HUES64 (cell line): ENCODE data around the gene ANKAR.
A peak's percentile ranks its signal among the peaks of the same experiment; 100 is the strongest.
"Not testable (repeated sequence)": the region's sequence is repeated elsewhere in the genome, so short reads cannot be mapped to it uniquely, and the experiment has no call there.

ENCODE experiments used
- H3K27ac ChIP-seq: 2 replicates; pipeline ENCODE4 v1.7.0; 2013; ENCODE audit warnings: low read depth, low read length, inconsistent platforms
- H3K27me3 ChIP-seq: 2 replicates; pipeline ENCODE4 v1.6.1; 2013; ENCODE audit warnings: mild to moderate bottlenecking, low read length; ENCODE audit not compliant: insufficient read depth
- H3K36me3 ChIP-seq: 2 replicates; pipeline ENCODE4 v1.6.1; 2013; ENCODE audit warnings: mild to moderate bottlenecking, low read length; ENCODE audit not compliant: insufficient read depth
- H3K4me1 ChIP-seq: 2 replicates; pipeline ENCODE4 v1.6.1; 2013; ENCODE audit warnings: mild to moderate bottlenecking, low read length, moderate library complexity; ENCODE audit not compliant: insufficient read depth
- H3K4me3 ChIP-seq: 2 replicates; pipeline ENCODE4 v1.5.1; 2013; ENCODE audit warnings: mild to moderate bottlenecking, low read length, moderate library complexity
- H3K9ac ChIP-seq: 2 replicates; pipeline ENCODE4 v1.6.1; 2013; ENCODE audit warnings: mild to moderate bottlenecking, low read depth, low read length
- H3K9me3 ChIP-seq: 2 replicates; pipeline ENCODE4 v1.6.1; 2013; ENCODE audit warnings: low read depth, low read length; ENCODE audit not compliant: insufficient read depth
- WGBS: fragments of 150-250, 120-280 bp; methylation state at CpG from one replicate; pipeline ENCODE4 v1.1.7; 2013; ENCODE audit warnings: missing lambda C conversion rate; 5-methylcytosine and 5-hydroxymethylcytosine counted together

Gene ANKAR

GRCh38 chr2:189683348-189683747 is 8.9 kb downstream of the ANKAR start:
- Histone ChIP-seq H3K4me1 (no peaks in the 10 kb centered on the region), H3K4me3 (no peak overlapping the region), H3K27ac (no peak overlapping the region), H3K36me3 (no peaks in the 10 kb centered on the region), H3K9me3 (peaks cover 2% of the 10 kb centered on the region; the same call in 1 of the 2 replicates), H3K9ac (no peak overlapping the region), H3K27me3 (no peaks in the 10 kb centered on the region)
- 86% methylated on average over 1 of the region's 1 CpG for WGBS

- 100% methylated on average over 1 of the region's 1 CpG for WGBS
- no peaks in the 10 kb centered on the region for H3K36me3 ChIP-seq
- no peak overlapping the region for H3K27ac ChIP-seq
- no peaks in the 10 kb centered on the region for H3K27me3 ChIP-seq
- H3K4me1 ChIP-seq: no peaks in the 10 kb centered on the region
- no peak overlapping the region for H3K9ac ChIP-seq
- H3K9me3 ChIP-seq: no peaks in the 10 kb centered on the region
- no peak overlapping the region for H3K4me3 ChIP-seq
Measured at GRCh38 chr2:189684811-189685210, 10.3 kb downstream of the ANKAR start.

- H3K4me3 ChIP-seq: no peak overlapping the region
- no peaks in the 10 kb centered on the region for H3K9me3 ChIP-seq
- H3K27ac ChIP-seq: no peak overlapping the region
- H3K36me3 ChIP-seq: no peaks in the 10 kb centered on the region
- H3K9ac ChIP-seq: no peak overlapping the region
- no peaks in the 10 kb centered on the region for H3K4me1 ChIP-seq
- WGBS: 79% methylated on average over 2 of the region's 2 CpGs
- no peaks in the 10 kb centered on the region for H3K27me3 ChIP-seq
Measured at GRCh38 chr2:189685540-189686229, 11.2 kb downstream of the ANKAR start.

- not testable (repeated sequence) for H3K4me1 ChIP-seq, H3K9me3 ChIP-seq, H3K36me3 ChIP-seq, H3K27me3 ChIP-seq, H3K9ac ChIP-seq, H3K4me3 ChIP-seq, H3K27ac ChIP-seq
- WGBS: 89% methylated on average over 1 of the region's 1 CpG
Measured at GRCh38 chr2:189687796-189688195, 13.3 kb downstream of the ANKAR start.

GRCh38 chr2:189696223-189696622 is 21.8 kb downstream of the ANKAR start:
- Histone ChIP-seq H3K36me3 (no peaks in the 10 kb centered on the region), H3K9me3 (no peaks in the 10 kb centered on the region), H3K27me3 (no peaks in the 10 kb centered on the region), H3K9ac (no peak overlapping the region), H3K4me1 (no peaks in the 10 kb centered on the region), H3K27ac (no peak overlapping the region), H3K4me3 (no peak overlapping the region)
- 100% methylated on average over 2 of the region's 3 CpGs for WGBS

- no peaks in the 10 kb centered on the region for H3K36me3 ChIP-seq
- no peaks in the 10 kb centered on the region for H3K9me3 ChIP-seq
- no peak overlapping the region for H3K27ac ChIP-seq
- H3K9ac ChIP-seq: peak overlapping the region; percentile 30; the same call in 1 of the 2 replicates
- H3K4me3 ChIP-seq: peak overlapping the region; percentile 59
- 31% methylated on average over 6 of the region's 6 CpGs for WGBS
- H3K4me1 ChIP-seq: no peaks in the 10 kb centered on the region
- H3K27me3 ChIP-seq: no peaks in the 10 kb centered on the region
Measured at GRCh38 chr2:189698020-189698887, 23.8 kb downstream of the ANKAR start.

GRCh38 chr2:189700681-189701080 is 26.2 kb downstream of the ANKAR start:
- Histone ChIP-seq H3K9me3 (no peaks in the 10 kb centered on the region), H3K4me3 (no peak overlapping the region), H3K36me3 (no peaks in the 10 kb centered on the region), H3K4me1 (no peaks in the 10 kb centered on the region), H3K9ac (no peak overlapping the region), H3K27ac (no peak overlapping the region), H3K27me3 (no peaks in the 10 kb centered on the region)
- 47% methylated on average over 2 of the region's 2 CpGs for WGBS

GRCh38 chr2:189702071-189702470 is 27.6 kb downstream of the ANKAR start:
- Histone ChIP-seq H3K4me3 (no peak overlapping the region), H3K4me1 (no peaks in the 10 kb centered on the region), H3K27me3 (no peaks in the 10 kb centered on the region), H3K9me3 (no peaks in the 10 kb centered on the region), H3K27ac (no peak overlapping the region), H3K36me3 (no peaks in the 10 kb centered on the region), H3K9ac (no peak overlapping the region)

- Histone ChIP-seq H3K9ac (no peak overlapping the region), H3K27ac (no peak overlapping the region), H3K27me3 (no peaks in the 10 kb centered on the region), H3K9me3 (peaks cover 9% of the 10 kb centered on the region; the same call in 1 of the 2 replicates), H3K4me1 (0 out of 2 replicates have a peak, but pooled peaks cover 7% of the 10 kb centered on the region), H3K4me3 (no peak overlapping the region), H3K36me3 (no peaks in the 10 kb centered on the region)
- WGBS: 91% methylated on average over 5 of the region's 5 CpGs
Measured at GRCh38 chr2:189709501-189710221, 35.2 kb downstream of the ANKAR start.

GRCh38 chr2:189717593-189717992 is 43.1 kb downstream of the ANKAR start:
- not testable (repeated sequence) for H3K4me1 ChIP-seq, H3K36me3 ChIP-seq, H3K27ac ChIP-seq, H3K4me3 ChIP-seq, H3K9me3 ChIP-seq, H3K27me3 ChIP-seq, H3K9ac ChIP-seq
- WGBS: 100% methylated on average over 1 of the region's 1 CpG

GRCh38 chr2:189719571-189719970 is 45.1 kb downstream of the ANKAR start:
- whole genome bisulfite sequencing: 93% methylated on average over 3 of the region's 4 CpGs
- Histone ChIP-seq H3K4me3 (no peak overlapping the region), H3K27ac (no peak overlapping the region), H3K9me3 (no peaks in the 10 kb centered on the region), H3K36me3 (no peaks in the 10 kb centered on the region), H3K4me1 (no peaks in the 10 kb centered on the region), H3K9ac (no peak overlapping the region), H3K27me3 (no peaks in the 10 kb centered on the region)
